Measurements from ENCODE around the gene SACS.
"Not testable (repeated sequence)": the region's sequence is repeated elsewhere in the genome, so short reads cannot be mapped to it uniquely, and the experiment has no call there.

SACS gene

GRCh38 chr13:23408026-23408425 is 25.5 kb downstream of the SACS start:
- no peak for DNase-seq (ENCODE audit: low spot score)

- not testable (repeated sequence) for DNase-seq (ENCODE audit: low spot score)
These were observed 32.3 kb downstream of the SACS start for GRCh38 chr13:23401156-23401555.

GRCh38 chr13:23399347-23399746 is 34.2 kb downstream of the SACS start:
- no peak for DNase-seq (ENCODE audit: low spot score)

GRCh38 chr13:23394821-23395220 is 38.7 kb downstream of the SACS start:
- no peak for DNase-seq (ENCODE audit: low spot score)

GRCh38 chr13:23392925-23393645 is 40.4 kb downstream of the SACS start:
- DNase-seq (ENCODE audit: low spot score): no peak

GRCh38 chr13:23392313-23392712 is 41.2 kb downstream of the SACS start:
- DNase-seq (ENCODE audit: low spot score): no peak

- DNase-seq (ENCODE audit: low spot score): no peak
These were observed 41.8 kb downstream of the SACS start for GRCh38 chr13:23391752-23392151.

GRCh38 chr13:23386533-23386932 is 47.0 kb downstream of the SACS start:
- DNase-seq (ENCODE audit: low spot score): no peak

- DNase-seq (ENCODE audit: low spot score): no peak
These were observed 47.6 kb downstream of the SACS start for GRCh38 chr13:23385931-23386330.

- DNase-seq (ENCODE audit: low spot score): no peak
These were observed 49.4 kb downstream of the SACS start for GRCh38 chr13:23384111-23384510.

GRCh38 chr13:23383151-23383550 is 50.4 kb downstream of the SACS start:
- no peak for DNase-seq (ENCODE audit: low spot score)

GRCh38 chr13:23381866-23382265 is 51.6 kb downstream of the SACS start:
- peak; percentile 74 for DNase-seq (ENCODE audit: low spot score)

- no peak for DNase-seq (ENCODE audit: low spot score)
These were observed 53.0 kb downstream of the SACS start for GRCh38 chr13:23380534-23380933.

- DNase-seq (ENCODE audit: low spot score): no peak
These were observed 55.4 kb downstream of the SACS start for GRCh38 chr13:23377983-23378632.

- DNase-seq (ENCODE audit: low spot score): no peak
These were observed 55.9 kb downstream of the SACS start for GRCh38 chr13:23377579-23377978.

GRCh38 chr13:23375001-23375971 is 58.2 kb downstream of the SACS start:
- peak; percentile 97 for DNase-seq (ENCODE audit: low spot score)

- DNase-seq (ENCODE audit: low spot score): no peak
These were observed 61.1 kb downstream of the SACS start for GRCh38 chr13:23372264-23372906.

- no peak for DNase-seq (ENCODE audit: low spot score)
These were observed 65.6 kb downstream of the SACS start for GRCh38 chr13:23367907-23368306.

GRCh38 chr13:23365652-23366051 is 67.8 kb downstream of the SACS start:
- DNase-seq (ENCODE audit: low spot score): no peak

- DNase-seq (ENCODE audit: low spot score): no peak
These were observed 73.6 kb downstream of the SACS start for GRCh38 chr13:23359882-23360281.

- DNase-seq (ENCODE audit: low spot score): no peak
These were observed 76.2 kb downstream of the SACS start for GRCh38 chr13:23357349-23357748.

GRCh38 chr13:23356368-23356767 is 77.1 kb downstream of the SACS start:
- DNase-seq (ENCODE audit: low spot score): no peak

All from globus pallidus (tissue), 1 donor.